Measurements from ENCODE around the gene DNASE1L1.

The DNASE1L1 gene

DNA sequence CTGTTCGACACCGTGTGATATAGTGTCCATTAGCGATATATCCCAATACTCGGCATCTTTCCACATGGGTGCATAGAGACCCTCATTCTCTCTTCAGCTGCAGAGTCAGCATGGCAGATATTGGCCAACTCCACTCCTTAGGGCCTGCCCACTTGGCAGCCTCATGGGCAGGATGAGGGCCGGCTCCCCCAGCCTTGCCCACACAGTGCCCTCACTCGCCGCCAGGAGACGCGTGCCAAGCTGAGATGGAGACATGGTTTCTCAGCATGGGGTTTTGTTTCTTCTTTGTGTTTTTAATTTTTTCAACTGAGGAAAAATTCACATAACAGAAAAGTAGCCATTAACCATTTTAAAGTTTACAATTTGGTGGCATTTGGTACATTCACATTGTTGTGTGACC, 43.8 kb upstream of the DNASE1L1 start:
- Histone ChIP-seq H3K9me3 (ENCODE audit: insufficient read depth, low read length, severe bottlenecking) (no peaks in the 10 kb centered on the region), H3K4me2 (ENCODE audit: insufficient read depth, low read length) (no peak overlapping the region), H3K9ac (ENCODE audit: low read depth, low read length) (no peak overlapping the region), H3K4me3 (ENCODE audit: low read depth in 1 of 2, low read length in 2 of 2) (no peak overlapping the region), H4K20me1 (ENCODE audit: insufficient read depth, low read length) (no peaks in the 10 kb centered on the region), H3K27me3 (ENCODE audit: insufficient read depth, low read length, poor library complexity) (no peaks in the 10 kb centered on the region), H3K79me2 (ENCODE audit: insufficient read depth, low read length) (no peaks in the 10 kb centered on the region), H2AFZ (ENCODE audit: low read depth, low read length) (no peak overlapping the region), H3K27ac (ENCODE audit: low read length) (no peak overlapping the region), H3K36me3 (ENCODE audit: insufficient read depth, low read length) (no peaks in the 10 kb centered on the region), H3K4me1 (ENCODE audit: insufficient read depth, low read length) (peaks cover 7% of the 10 kb centered on the region)
- DNase-seq: no peak
- TF ChIP-seq, protein P1, sequence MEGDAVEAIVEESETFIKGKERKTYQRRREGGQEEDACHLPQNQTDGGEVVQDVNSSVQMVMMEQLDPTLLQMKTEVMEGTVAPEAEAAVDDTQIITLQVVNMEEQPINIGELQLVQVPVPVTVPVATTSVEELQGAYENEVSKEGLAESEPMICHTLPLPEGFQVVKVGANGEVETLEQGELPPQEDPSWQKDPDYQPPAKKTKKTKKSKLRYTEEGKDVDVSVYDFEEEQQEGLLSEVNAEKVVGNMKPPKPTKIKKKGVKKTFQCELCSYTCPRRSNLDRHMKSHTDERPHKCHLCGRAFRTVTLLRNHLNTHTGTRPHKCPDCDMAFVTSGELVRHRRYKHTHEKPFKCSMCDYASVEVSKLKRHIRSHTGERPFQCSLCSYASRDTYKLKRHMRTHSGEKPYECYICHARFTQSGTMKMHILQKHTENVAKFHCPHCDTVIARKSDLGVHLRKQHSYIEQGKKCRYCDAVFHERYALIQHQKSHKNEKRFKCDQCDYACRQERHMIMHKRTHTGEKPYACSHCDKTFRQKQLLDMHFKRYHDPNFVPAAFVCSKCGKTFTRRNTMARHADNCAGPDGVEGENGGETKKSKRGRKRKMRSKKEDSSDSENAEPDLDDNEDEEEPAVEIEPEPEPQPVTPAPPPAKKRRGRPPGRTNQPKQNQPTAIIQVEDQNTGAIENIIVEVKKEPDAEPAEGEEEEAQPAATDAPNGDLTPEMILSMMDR (IDR thresholded peaks at IDR 0.05; ENCODE audit: borderline replicate concordance, extremely low read depth, low read length, poor library complexity, severe bottlenecking): no peak
- TF ChIP-seq EZH2 (IDR thresholded peaks at IDR 0.05; ENCODE audit: borderline replicate concordance, low read depth, low read length, severe bottlenecking): no peak
- ATAC-seq (ENCODE audit: insufficient read depth, low read depth): no peak

DNA sequence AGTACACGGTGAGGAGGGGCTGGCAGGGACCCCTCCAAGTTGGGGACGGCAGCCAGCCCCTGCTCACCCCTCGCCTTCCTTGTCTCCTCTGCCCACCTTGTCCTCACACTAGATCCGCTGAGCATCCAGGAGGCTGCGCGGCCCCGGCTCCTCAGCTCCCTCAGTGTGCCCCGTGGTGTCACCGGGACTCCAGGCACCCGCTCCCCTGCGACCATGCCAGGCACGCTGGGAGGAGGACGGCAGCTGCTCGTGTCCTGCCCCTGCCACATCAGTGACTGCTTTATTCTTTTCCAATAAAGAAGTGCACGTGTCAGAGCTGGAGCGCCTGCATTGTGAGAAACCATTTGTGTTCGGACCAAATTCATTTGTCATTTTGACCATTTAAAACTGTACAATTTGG, 41.3 kb upstream of the DNASE1L1 start:
- H4K20me1 ChIP-seq (ENCODE audit: insufficient read depth, low read length): no peaks in the 10 kb centered on the region
- no peak overlapping the region for H3K27ac ChIP-seq (ENCODE audit: low read length)
- TF ChIP-seq, protein P1 (IDR thresholded peaks at IDR 0.05; ENCODE audit: borderline replicate concordance, extremely low read depth, low read length, poor library complexity, severe bottlenecking): no peak
- no peak for TF ChIP-seq EZH2 (IDR thresholded peaks at IDR 0.05; ENCODE audit: borderline replicate concordance, low read depth, low read length, severe bottlenecking)
- no peak overlapping the region for H3K9ac ChIP-seq (ENCODE audit: low read depth, low read length)
- no peaks in the 10 kb centered on the region for H3K27me3 ChIP-seq (ENCODE audit: insufficient read depth, low read length, poor library complexity)
- no peaks in the 10 kb centered on the region for H3K36me3 ChIP-seq (ENCODE audit: insufficient read depth, low read length)
- no peaks in the 10 kb centered on the region for H3K9me3 ChIP-seq (ENCODE audit: insufficient read depth, low read length, severe bottlenecking)
- H2AFZ ChIP-seq (ENCODE audit: low read depth, low read length): no peak overlapping the region
- ATAC-seq (ENCODE audit: insufficient read depth, low read depth) (no peak), DNase-seq (no peak)
- no peak overlapping the region for H3K4me2 ChIP-seq (ENCODE audit: insufficient read depth, low read length)
- no peaks in the 10 kb centered on the region for H3K79me2 ChIP-seq (ENCODE audit: insufficient read depth, low read length)
- no peaks in the 10 kb centered on the region for H3K4me1 ChIP-seq (ENCODE audit: insufficient read depth, low read length)
- no peak overlapping the region for H3K4me3 ChIP-seq (ENCODE audit: low read depth in 1 of 2, low read length in 2 of 2)

DNA sequence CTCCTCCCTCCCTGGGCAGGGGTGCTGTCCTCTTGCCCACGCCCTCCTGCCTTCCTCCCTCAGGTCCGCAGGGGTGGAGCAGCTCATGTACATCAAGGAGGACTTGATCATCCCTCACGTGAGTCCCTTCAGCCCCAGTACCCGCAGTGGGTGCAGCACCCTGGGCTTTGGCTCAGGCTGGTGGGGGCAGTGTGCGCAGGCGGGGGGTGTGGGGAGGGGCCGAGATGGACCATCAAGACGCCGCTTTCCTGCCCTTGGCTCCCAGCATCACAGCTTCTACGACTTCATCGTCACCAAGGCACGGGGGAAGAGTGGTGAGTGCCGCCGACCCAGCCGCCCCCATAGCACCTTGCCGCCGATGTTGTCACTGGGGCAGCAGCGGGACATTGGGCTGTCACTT, 40.6 kb upstream of the DNASE1L1 start:
- no peaks in the 10 kb centered on the region for H3K36me3 ChIP-seq (ENCODE audit: insufficient read depth, low read length)
- peaks cover 3% of the 10 kb centered on the region for H3K4me1 ChIP-seq (ENCODE audit: insufficient read depth, low read length)
- no peaks in the 10 kb centered on the region for H4K20me1 ChIP-seq (ENCODE audit: insufficient read depth, low read length)
- no peak overlapping the region for H2AFZ ChIP-seq (ENCODE audit: low read depth, low read length)
- ATAC-seq (ENCODE audit: insufficient read depth, low read depth) (no peak), DNase-seq (no peak)
- H3K27me3 ChIP-seq (ENCODE audit: insufficient read depth, low read length, poor library complexity): no peaks in the 10 kb centered on the region
- H3K9me3 ChIP-seq (ENCODE audit: insufficient read depth, low read length, severe bottlenecking): no peaks in the 10 kb centered on the region
- TF ChIP-seq, protein P1 (IDR thresholded peaks at IDR 0.05; ENCODE audit: borderline replicate concordance, extremely low read depth, low read length, poor library complexity, severe bottlenecking): no peak
- TF ChIP-seq EZH2 (IDR thresholded peaks at IDR 0.05; ENCODE audit: borderline replicate concordance, low read depth, low read length, severe bottlenecking): no peak
- no peaks in the 10 kb centered on the region for H3K79me2 ChIP-seq (ENCODE audit: insufficient read depth, low read length)
- no peak overlapping the region for H3K4me3 ChIP-seq (ENCODE audit: low read depth in 1 of 2, low read length in 2 of 2)
- no peak overlapping the region for H3K27ac ChIP-seq (ENCODE audit: low read length)
- no peak overlapping the region for H3K4me2 ChIP-seq (ENCODE audit: insufficient read depth, low read length)
- H3K9ac ChIP-seq (ENCODE audit: low read depth, low read length): no peak overlapping the region

DNA sequence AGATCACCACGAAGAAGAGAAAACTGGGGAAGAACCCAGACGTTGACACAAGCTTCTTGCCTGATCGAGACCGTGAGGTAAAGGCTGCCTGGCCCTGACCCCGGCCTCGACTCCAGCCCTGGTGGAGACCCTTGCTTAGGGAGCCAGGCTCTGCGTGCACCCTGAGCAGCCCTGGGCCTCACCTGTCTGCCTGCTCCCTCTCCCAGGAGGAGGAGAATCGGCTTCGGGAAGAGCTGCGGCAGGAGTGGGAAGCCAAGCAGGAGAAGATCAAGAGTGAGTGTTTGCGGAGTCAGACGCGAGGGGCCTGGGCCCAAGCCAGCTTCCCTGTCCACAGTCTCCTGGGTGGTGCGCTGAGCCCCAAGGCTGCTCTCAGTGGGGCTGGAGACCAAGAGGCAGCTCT, 39.4 kb upstream of the DNASE1L1 start:
- Histone ChIP-seq H3K9me3 (ENCODE audit: insufficient read depth, low read length, severe bottlenecking) (no peaks in the 10 kb centered on the region), H3K4me2 (ENCODE audit: insufficient read depth, low read length) (no peak overlapping the region), H3K36me3 (ENCODE audit: insufficient read depth, low read length) (no peaks in the 10 kb centered on the region), H3K9ac (ENCODE audit: low read depth, low read length) (no peak overlapping the region), H3K4me1 (ENCODE audit: insufficient read depth, low read length) (peaks cover 11% of the 10 kb centered on the region), H3K27me3 (ENCODE audit: insufficient read depth, low read length, poor library complexity) (no peaks in the 10 kb centered on the region), H4K20me1 (ENCODE audit: insufficient read depth, low read length) (peaks cover 2% of the 10 kb centered on the region; the same call in 1 of the 2 replicates), H3K4me3 (ENCODE audit: low read depth in 1 of 2, low read length in 2 of 2) (no peak overlapping the region), H2AFZ (ENCODE audit: low read depth, low read length) (no peak overlapping the region), H3K79me2 (ENCODE audit: insufficient read depth, low read length) (no peaks in the 10 kb centered on the region), H3K27ac (ENCODE audit: low read length) (no peak overlapping the region)
- ATAC-seq (ENCODE audit: insufficient read depth, low read depth) (no peak), DNase-seq (no peak)
- TF ChIP-seq, protein P1 (IDR thresholded peaks at IDR 0.05; ENCODE audit: borderline replicate concordance, extremely low read depth, low read length, poor library complexity, severe bottlenecking): no peak
- TF ChIP-seq EZH2 (IDR thresholded peaks at IDR 0.05; ENCODE audit: borderline replicate concordance, low read depth, low read length, severe bottlenecking): no peak

Data from DND-41 (cell line).